ENCODE results near the gene HEMGN.

GRCh38 chr9:97975376-97975775 is 37.4 kb upstream of the HEMGN start:
- TF ChIP-seq CTCF (IDR thresholded peaks at IDR 0.05) (no peak), POLR2AphosphoS5 (IDR thresholded peaks at IDR 0.05) (no peak)
